Measurements from ENCODE around the gene PRKCE. TPM values are rescaled to one million over a fixed set of nuclear protein-coding genes. Genes with fewer than 3 reads are reported as not detected.

PRKCE gene
- total and polyA plus RNA-seq, 2 of the 8 experiments (the other 6 are each of a cell fraction or from before 2014, with no cell fraction given): 0.54 to 2.1 TPM

GRCh38 chr2:45978302-45978859, 326.9 kb downstream of the PRKCE start:
- no peaks in the 10 kb centered on the region for H3K27me3 ChIP-seq (replicated peaks in 1 of 4; ENCODE audit: control insufficient read depth in 3 of 4, extremely low read depth in 1 of 4, insufficient read depth in 3 of 4, low read length in 3 of 4)
- H2BK120ac ChIP-seq (replicated peaks; ENCODE audit: low read depth, low read length): no peak overlapping the region
- ChIA-PET POLR2A (ENCODE audit: partially characterized antibody) (no interaction called here), CTCF (ENCODE audit: partially characterized antibody) (interaction anchor here (0.8 to 0.9 kb wide), 4 partner anchors 9 to 392 kb away, joined by 3 to 4 read pairs (median 3); no protein-coding TSS in a partner anchor)
- H3K23ac ChIP-seq (ENCODE audit: insufficient read length): no peak overlapping the region
- no peak overlapping the region for H2BK20ac ChIP-seq (ENCODE audit: low read length)
- no peak overlapping the region for H3K27ac ChIP-seq (ENCODE audit: low read depth, low read length)
- H3K4me3 ChIP-seq (ENCODE audit: extremely low read depth in 1 of 4, insufficient read depth in 2 of 4, low read depth in 3 of 4, low read length in 4 of 4): no peak overlapping the region
- H3K14ac ChIP-seq (ENCODE audit: insufficient read length): no peak overlapping the region
- H4K5ac ChIP-seq (ENCODE audit: insufficient read length, low read depth, low read length): no peak overlapping the region
- H3K4ac ChIP-seq (replicated peaks; ENCODE audit: insufficient read length, low read depth, low read length): no peak overlapping the region
- no peak overlapping the region for H2AFZ ChIP-seq (ENCODE audit: low read length)
- FAIRE-seq (no peak), DNase-seq (ENCODE audit: low read depth in 1 of 2, low spot score in 2 of 2) (no peak)
- H3K36me3 ChIP-seq (ENCODE audit: control insufficient read depth in 2 of 4, insufficient read depth in 4 of 4, low read length in 3 of 4): no peaks in the 10 kb centered on the region
- H4K20me1 ChIP-seq (replicated peaks in 1 of 2; ENCODE audit: control insufficient read depth in 1 of 2, insufficient read depth in 2 of 2, low read length in 2 of 2): no peaks in the 10 kb centered on the region
- no peak overlapping the region for H2BK15ac ChIP-seq (ENCODE audit: low read length)
- H3K56ac ChIP-seq (replicated peaks; ENCODE audit: insufficient read length, low read depth, low read length): no peak overlapping the region
- H3K79me2 ChIP-seq (ENCODE audit: control insufficient read depth in 1 of 2, insufficient read depth in 2 of 2, low read length in 2 of 2): no peaks in the 10 kb centered on the region
- H3K79me1 ChIP-seq (ENCODE audit: low read depth, low read length): no peaks in the 10 kb centered on the region
- H3K9me3 ChIP-seq (ENCODE audit: insufficient read depth in 2 of 2, low read depth in 1 of 2, low read length in 1 of 2): no peaks in the 10 kb centered on the region
- WGBS, 2 experiments (ENCODE audit: extremely low coverage in 1 of 2, insufficient coverage in 1 of 2, insufficient read length in 1 of 2, insufficient replicate concordance in 2 of 2, low coverage in 1 of 2, low lambda C conversion rate in 2 of 2, missing lambda C conversion rate in 1 of 2): 86% methylated on average over 4 of the region's 4 CpGs; no CpG with 5 or more reads in 1 of the 2 experiments
- no peaks in the 10 kb centered on the region; the same call in 1 of the 2 replicates for H3K23me2 ChIP-seq (ENCODE audit: low read depth, low read length)
- H3K9ac ChIP-seq (replicated peaks in 1 of 4; ENCODE audit: extremely low read depth in 1 of 4, low read depth in 3 of 4, low read length in 3 of 4): no peak overlapping the region
- H3K18ac ChIP-seq (ENCODE audit: extremely low read depth, low read length): no peak overlapping the region
- H3K4me2 ChIP-seq (ENCODE audit: insufficient read depth in 1 of 2, low read depth in 2 of 2, low read length in 2 of 2): no peak overlapping the region
- no peak overlapping the region for H2BK5ac ChIP-seq (ENCODE audit: low read depth, low read length)
- H3K4me1 ChIP-seq (replicated peaks in 1 of 4; ENCODE audit: control insufficient read depth in 3 of 4, insufficient read depth in 4 of 4, low read length in 3 of 4): no peaks in the 10 kb centered on the region
- H4K91ac ChIP-seq (replicated peaks; ENCODE audit: insufficient read length, low read length): no peak overlapping the region
- H2BK12ac ChIP-seq (ENCODE audit: low read depth, low read length): no peak overlapping the region
- no peak overlapping the region for H2AK5ac ChIP-seq (ENCODE audit: low read depth, low read length)
- H4K8ac ChIP-seq (ENCODE audit: extremely low read depth, insufficient read depth, low read length): no peak overlapping the region
- TF ChIP-seq SRF (IDR thresholded peaks at IDR 0.05; ENCODE audit: low read depth, low read length) (no peak), RNF2 (IDR thresholded peaks at IDR 0.05; ENCODE audit: borderline replicate concordance, low read depth, low read length, missing control alignments, poor library complexity, severe bottlenecking) (no peak), RXRA (IDR thresholded peaks at IDR 0.05; ENCODE audit: insufficient read depth, low read depth, low read length) (no peak), ZNF274 (IDR thresholded peaks at IDR 0.05; ENCODE audit: borderline replicate concordance, extremely low read depth, low read length) (no peak), SAP30 (IDR thresholded peaks at IDR 0.05; ENCODE audit: insufficient read depth, insufficient replicate concordance, low read length) (no peak), EP300 (IDR thresholded peaks at IDR 0.05; ENCODE audit: borderline replicate concordance in 1 of 2, low read depth in 2 of 2, low read length in 2 of 2) (no peak), KDM1A (IDR thresholded peaks at IDR 0.05; ENCODE audit: borderline replicate concordance, low read length) (no peak), GABPA (IDR thresholded peaks at IDR 0.05; ENCODE audit: borderline replicate concordance, insufficient read depth, low read length) (no peak), TBP (IDR thresholded peaks at IDR 0.05; ENCODE audit: low read depth, low read length) (no peak), KDM5A (IDR thresholded peaks at IDR 0.05; ENCODE audit: low read length) (no peak), CHD1 (IDR thresholded peaks at IDR 0.05; ENCODE audit: low read depth, low read length) (no peak), SUZ12 (IDR thresholded peaks at IDR 0.05; ENCODE audit: low read length) (no peak), KDM4A (IDR thresholded peaks at IDR 0.05; ENCODE audit: low read depth, low read length, severe bottlenecking) (no peak)
